ENCODE measurements around the gene COL16A1. TPM values are rescaled to one million over a fixed set of nuclear protein-coding genes. Genes with fewer than 3 reads are reported as not detected.

COL16A1 gene
- total RNA-seq, 1 experiment from 2014 or later, result 6.2 TPM

- Histone ChIP-seq H4K5ac (ENCODE audit: insufficient read length, low read depth, low read length) (no peak overlapping the region), H2AK5ac (ENCODE audit: insufficient read length, low read length) (no peak overlapping the region), H2BK120ac (ENCODE audit: low read depth, low read length, poor library complexity, severe bottlenecking) (no peak overlapping the region), H2BK15ac (ENCODE audit: low read depth, low read length) (no peak overlapping the region), H2BK12ac (ENCODE audit: insufficient read length, low read depth, low read length) (no peak overlapping the region), H4K20me1 (ENCODE audit: control insufficient read depth, insufficient read depth, insufficient read length) (no peaks in the 10 kb centered on the region), H3K27me3 (ENCODE audit: insufficient read depth, low read length) (no peaks in the 10 kb centered on the region), H2BK20ac (ENCODE audit: low read depth, low read length, poor library complexity, severe bottlenecking) (no peak overlapping the region), H3K27ac (ENCODE audit: insufficient read length, low read depth, low read length) (no peak overlapping the region), H3K79me2 (ENCODE audit: insufficient read depth, low read length) (no peaks in the 10 kb centered on the region), H3K56ac (ENCODE audit: insufficient read length, low read depth, low read length) (no peak overlapping the region), H4K8ac (replicated peaks; ENCODE audit: insufficient read length, low read depth, low read length) (no peak overlapping the region), H2AFZ (ENCODE audit: low read length) (no peak overlapping the region), H4K91ac (ENCODE audit: insufficient read length, low read depth, low read length) (no peak overlapping the region), H3K4me2 (ENCODE audit: insufficient read depth, insufficient read length, low read length) (no peak overlapping the region), H3K23ac (ENCODE audit: insufficient read length, low read depth, low read length) (no peak overlapping the region), H3K9me3 (ENCODE audit: control insufficient read depth, low read depth, low read length) (no peaks in the 10 kb centered on the region), H3K14ac (ENCODE audit: insufficient read depth, low read length) (no peak overlapping the region; the same call in 1 of the 2 replicates), H3K79me1 (ENCODE audit: insufficient read depth, low read depth, low read length, poor library complexity, severe bottlenecking) (no peaks in the 10 kb centered on the region), H3K18ac (ENCODE audit: insufficient read length, low read depth, low read length) (no peak overlapping the region), H3K4ac (ENCODE audit: low read depth, low read length) (no peak overlapping the region), H3K9ac (ENCODE audit: extremely low read depth, insufficient read length, low read length) (no peak overlapping the region), H3K4me1 (ENCODE audit: insufficient read depth, low read length) (no peaks in the 10 kb centered on the region), H2BK5ac (ENCODE audit: insufficient read length, low read length) (no peak overlapping the region), H3T11ph (ENCODE audit: low read length) (no peak overlapping the region), H3K23me2 (ENCODE audit: insufficient read length, low read depth, low read length, poor library complexity, severe bottlenecking) (no peaks in the 10 kb centered on the region)
- TF ChIP-seq CTCF (conservative IDR thresholded peaks at IDR 0.05), result no peak
- no peaks in the 10 kb centered on the region; a peak in 2 of 7 replicates for H3K36me3 Mint-ChIP-seq (ENCODE audit: insufficient read depth in 1 of 3, low read depth in 3 of 3)
- H3K4me1 Mint-ChIP-seq, result peaks cover 7 to 15% of the 10 kb centered on the region in 2 experiments; a peak in 3 of 4 replicates
- no peak for DNase-seq
- no peak overlapping the region for H3K4me3 Mint-ChIP-seq
- no CpG with 5 or more reads among the region's 12 CpGs for WGBS (ENCODE audit: extremely low coverage, insufficient read length, low lambda C conversion rate)
- 0 out of 7 replicates have a peak overlapping the region, but pooled peaks of 1 of the 3 experiments have one; percentile 25 for H3K27ac Mint-ChIP-seq
- no peaks in the 10 kb centered on the region for H3K9me3 Mint-ChIP-seq
- peaks cover 11% of the 10 kb centered on the region; the same call in 1 of the 2 replicates for H3K27me3 Mint-ChIP-seq (ENCODE audit: low read depth)
Measured at GRCh38 chr1:31725777-31726535, 22.1 kb upstream of the COL16A1 start.

Data from H9 (cell line).